ENCODE data around the gene ZSCAN29. TPM values are rescaled to one million over a fixed set of nuclear protein-coding genes. Genes with fewer than 3 reads are reported as not detected.

Gene ZSCAN29
- total RNA-seq, 4 donors from 2014 or later, result 27.5 to 57.8 (median 29.1) TPM

DNA sequence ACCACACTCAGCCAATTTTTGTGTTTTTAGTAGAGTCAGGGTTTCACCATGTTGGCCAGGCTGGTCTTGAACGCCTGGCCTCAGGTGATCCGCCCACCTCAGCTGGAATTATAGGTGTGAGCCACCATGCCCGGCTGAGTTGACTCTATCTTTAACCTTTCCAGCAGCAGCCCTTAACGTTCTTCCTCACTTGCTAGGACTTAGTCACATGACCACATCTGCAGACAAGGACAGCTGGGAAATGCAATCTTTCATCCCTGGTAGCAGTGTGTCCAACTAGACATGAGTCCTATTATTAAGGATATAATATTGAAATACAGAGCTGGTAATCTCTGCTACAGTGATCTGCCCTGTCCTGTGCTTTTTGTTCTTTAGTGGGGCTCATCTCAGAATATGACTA, 58.5 kb downstream of the ZSCAN29 start:
- no peaks in the 10 kb centered on the region for H3K9me3 ChIP-seq
- H3K36me3 ChIP-seq, result no peaks in the 10 kb centered on the region
- no peak overlapping the region for H3K27ac ChIP-seq
- H3K4me3 ChIP-seq, result no peak overlapping the region
- TF ChIP-seq POLR2A (IDR thresholded peaks at IDR 0.05), result no peak
- TF ChIP-seq, protein P1, sequence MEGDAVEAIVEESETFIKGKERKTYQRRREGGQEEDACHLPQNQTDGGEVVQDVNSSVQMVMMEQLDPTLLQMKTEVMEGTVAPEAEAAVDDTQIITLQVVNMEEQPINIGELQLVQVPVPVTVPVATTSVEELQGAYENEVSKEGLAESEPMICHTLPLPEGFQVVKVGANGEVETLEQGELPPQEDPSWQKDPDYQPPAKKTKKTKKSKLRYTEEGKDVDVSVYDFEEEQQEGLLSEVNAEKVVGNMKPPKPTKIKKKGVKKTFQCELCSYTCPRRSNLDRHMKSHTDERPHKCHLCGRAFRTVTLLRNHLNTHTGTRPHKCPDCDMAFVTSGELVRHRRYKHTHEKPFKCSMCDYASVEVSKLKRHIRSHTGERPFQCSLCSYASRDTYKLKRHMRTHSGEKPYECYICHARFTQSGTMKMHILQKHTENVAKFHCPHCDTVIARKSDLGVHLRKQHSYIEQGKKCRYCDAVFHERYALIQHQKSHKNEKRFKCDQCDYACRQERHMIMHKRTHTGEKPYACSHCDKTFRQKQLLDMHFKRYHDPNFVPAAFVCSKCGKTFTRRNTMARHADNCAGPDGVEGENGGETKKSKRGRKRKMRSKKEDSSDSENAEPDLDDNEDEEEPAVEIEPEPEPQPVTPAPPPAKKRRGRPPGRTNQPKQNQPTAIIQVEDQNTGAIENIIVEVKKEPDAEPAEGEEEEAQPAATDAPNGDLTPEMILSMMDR (IDR thresholded peaks at IDR 0.05), result no peak
- H3K27me3 ChIP-seq, result no peaks in the 10 kb centered on the region
- no peaks in the 10 kb centered on the region for H3K4me1 ChIP-seq
- no peak for DNase-seq

Other genes starting within 250 kb of the ZSCAN29 start
- gene TMEM62, start 237.5 kb downstream of the ZSCAN29 start, total RNA-seq, result 10 to 100 TPM; 43.3 to 87.5 (median 57.0) TPM
- 10 to 100 TPM; 73.0 to 95.1 (median 83.5) TPM for gene CCNDBP1, start 185.6 kb downstream of the ZSCAN29 start, total RNA-seq
- not detected for gene EPB42, start 150.0 kb downstream of the ZSCAN29 start, total RNA-seq
- not detected for gene TGM5, start 104.1 kb downstream of the ZSCAN29 start, total RNA-seq
- not detected for gene TGM7, start 68.8 kb downstream of the ZSCAN29 start, total RNA-seq
- gene LCMT2, start 40.5 kb downstream of the ZSCAN29 start, total RNA-seq, result 1 to 10 TPM; 2.8 to 5.1 (median 3.6) TPM
- gene TUBGCP4, start 58 bp upstream of the ZSCAN29 start, total RNA-seq, result 10 to 100 TPM; 16.3 to 30.0 (median 23.4) TPM
- 100 to 1,000 TPM in 1 of 4 donors, 10 to 100 TPM in 2, 1 to 10 TPM in 1; 9.3 to 163 (median 24.6) TPM for gene TP53BP1, start 122.1 kb upstream of the ZSCAN29 start, total RNA-seq
- gene MAP1A, start 146.6 kb upstream of the ZSCAN29 start, total RNA-seq, result 10 to 100 TPM in 1 of 4 donors, 1 to 10 TPM in 3; 1.2 to 14.9 (median 4.4) TPM
- 100 to 1,000 TPM in 3 of 4 donors, 10 to 100 TPM in 1; 84.9 to 380 (median 260) TPM for gene PPIP5K1, start 219.2 kb upstream of the ZSCAN29 start, total RNA-seq
- 100 to 1,000 TPM in 3 of 4 donors, 10 to 100 TPM in 1; 74.3 to 134 (median 111) TPM for gene CKMT1B, start 223.0 kb upstream of the ZSCAN29 start, total RNA-seq
- gene STRC, start 247.8 kb upstream of the ZSCAN29 start, total RNA-seq, result 1 to 10 TPM in 2 of 4 donors, under 1 TPM in 1, not detected in 1; 0.35 to 7.4 (median 4.7) TPM